CD4-positive, alpha-beta T cell treated with Interleukin-17A for 1 hour (primary cell): Measurements from ENCODE around the gene LZTS2.
"Not testable (repeated sequence)": the region's sequence is repeated elsewhere in the genome, so short reads cannot be mapped to it uniquely, and the experiment has no call there.

Source experiments
- DNase-seq: peaks from one replicate; pipeline ENCODE4 v3.0.0-alpha.2; 2020

LZTS2 gene

GRCh38 chr10:101034404-101034803 lies 34.8 kb downstream of the LZTS2 start:
- not testable (repeated sequence) for DNase-seq

DNA sequence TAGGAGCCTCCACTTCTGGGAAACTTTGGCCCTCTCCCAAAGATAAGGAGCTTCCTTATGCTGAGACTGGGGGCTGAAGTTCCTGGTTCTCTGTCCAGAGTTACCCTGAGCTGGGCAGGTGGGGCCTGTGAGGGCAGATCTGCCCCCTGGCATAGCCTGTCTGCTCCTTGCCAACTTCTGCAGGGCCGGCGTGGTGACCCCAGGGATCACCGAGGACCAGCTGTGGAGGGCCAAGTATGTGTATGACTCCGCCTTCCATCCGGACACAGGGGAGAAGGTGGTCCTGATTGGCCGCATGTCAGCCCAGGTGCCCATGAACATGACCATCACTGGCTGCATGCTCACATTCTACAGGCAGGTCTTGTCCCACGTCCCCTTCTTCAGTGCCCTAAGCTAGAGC lies 35.7 kb downstream of the LZTS2 start:
- DNase-seq, result no peak

- DNase-seq, result no peak
Observed at GRCh38 chr10:101035916-101036702, 36.5 kb downstream of the LZTS2 start.

- no peak for DNase-seq
Observed at GRCh38 chr10:101036726-101037125, 37.1 kb downstream of the LZTS2 start.

DNA sequence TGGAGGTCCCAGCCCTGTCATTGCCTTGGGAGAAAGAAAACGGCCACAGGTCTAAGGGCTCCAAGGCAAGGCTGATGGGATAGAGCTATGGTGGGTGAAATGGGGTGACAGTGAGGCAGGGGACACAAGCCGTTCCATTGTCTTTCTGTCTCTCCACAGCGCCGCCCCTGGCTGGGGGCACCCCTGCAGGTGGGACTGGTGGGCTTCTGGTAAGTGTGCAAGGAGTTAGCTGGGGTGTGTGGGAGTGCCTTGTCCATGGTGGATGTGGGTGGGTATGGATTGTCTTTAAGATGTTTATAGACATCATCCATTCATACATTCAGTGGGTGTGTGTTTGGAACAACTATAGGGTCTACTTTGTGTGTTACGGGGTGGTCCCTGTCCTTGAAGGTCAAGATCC lies 38.9 kb downstream of the LZTS2 start:
- no peak for DNase-seq

DNA sequence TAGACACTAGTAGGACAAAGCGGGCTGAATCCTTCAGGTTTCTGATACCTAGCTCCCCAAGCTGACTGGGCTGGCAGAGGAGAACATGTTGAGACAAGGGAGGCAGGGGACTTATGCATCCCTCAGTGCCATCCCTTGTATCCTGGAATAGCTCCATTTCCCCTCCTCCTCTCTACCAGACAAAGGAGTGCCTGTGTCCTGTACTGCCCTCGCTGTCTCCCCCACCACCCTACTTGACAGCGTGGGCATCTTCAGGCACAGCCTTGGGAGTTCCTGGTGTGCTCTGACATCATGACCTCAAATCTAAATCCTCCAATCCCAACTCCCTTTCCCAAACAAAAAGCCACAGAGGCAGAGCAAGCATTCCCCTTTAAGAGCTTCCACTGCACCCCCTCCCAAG lies 40.5 kb downstream of the LZTS2 start:
- no peak for DNase-seq

- no peak for DNase-seq
Observed at GRCh38 chr10:101040851-101041250, 41.2 kb downstream of the LZTS2 start.

- DNase-seq, result peak; percentile 88
Observed at GRCh38 chr10:101041252-101041761, 41.7 kb downstream of the LZTS2 start.

DNA sequence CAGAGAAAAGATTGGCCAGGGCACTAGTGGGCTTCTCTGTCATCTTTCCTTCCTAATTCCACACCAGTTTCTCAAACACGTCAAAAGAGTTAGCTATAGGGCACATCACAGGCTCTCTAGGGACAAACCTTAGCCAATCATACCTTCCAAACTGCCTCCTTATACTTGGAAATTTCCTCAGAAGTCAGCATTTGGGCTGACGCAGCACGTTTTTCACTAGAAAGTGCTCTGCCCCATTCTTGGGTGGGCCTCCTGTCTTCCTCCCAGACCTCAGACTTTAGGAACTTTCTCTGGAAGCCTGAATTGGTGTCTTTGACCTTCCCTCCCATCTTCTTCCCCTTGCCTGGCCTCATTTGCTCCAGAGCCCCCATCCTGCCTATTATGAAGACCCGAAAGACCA lies 42.5 kb downstream of the LZTS2 start:
- no peak for DNase-seq

GRCh38 chr10:101042667-101043362 lies 43.2 kb downstream of the LZTS2 start:
- peak; percentile 89 for DNase-seq

DNA sequence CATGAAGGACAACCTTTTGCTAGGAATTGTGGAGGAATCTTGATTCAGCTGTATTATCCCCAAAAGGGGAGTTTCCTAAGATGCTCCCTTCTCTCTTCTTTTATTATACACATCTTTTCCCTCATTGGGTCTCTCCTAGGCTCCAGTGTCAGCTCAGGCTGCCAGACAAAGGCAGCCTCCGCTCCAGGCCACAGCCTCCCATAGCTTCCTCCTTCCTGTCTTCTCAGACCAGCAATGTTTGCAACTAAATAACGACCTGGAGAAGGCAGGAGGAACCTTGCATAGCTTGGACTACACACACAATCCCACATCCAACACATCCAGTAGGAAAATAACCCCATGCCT lies 43.7 kb downstream of the LZTS2 start:
- DNase-seq, result no peak

GRCh38 chr10:101044117-101044516 lies 44.5 kb downstream of the LZTS2 start:
- DNase-seq, result no peak

GRCh38 chr10:101046332-101047238 lies 47.0 kb downstream of the LZTS2 start:
- DNase-seq, result no peak

DNA sequence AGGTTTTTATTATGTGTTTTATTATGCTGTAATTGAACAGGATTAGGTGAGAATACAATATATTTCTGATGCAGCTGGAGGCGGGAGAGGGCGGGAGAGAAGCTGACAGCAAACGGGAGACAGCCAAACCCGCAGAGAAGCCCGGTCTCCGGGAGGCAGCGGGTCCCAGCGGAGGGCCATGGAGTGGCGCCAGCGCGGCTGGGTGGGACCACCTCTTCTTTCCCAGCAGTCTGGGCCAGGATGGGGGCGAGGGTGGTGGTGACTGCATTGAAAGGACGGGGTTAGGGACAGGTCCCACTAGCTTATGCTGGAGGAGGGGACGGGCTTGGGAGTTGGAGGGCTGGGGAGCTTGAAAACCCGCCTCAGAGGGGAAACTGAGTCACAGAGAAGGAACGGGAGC lies 47.7 kb downstream of the LZTS2 start:
- no peak for DNase-seq

- no peak for DNase-seq
Observed at GRCh38 chr10:101047961-101048892, 48.6 kb downstream of the LZTS2 start.

GRCh38 chr10:101050208-101051069 lies 50.8 kb downstream of the LZTS2 start:
- DNase-seq, result peak; percentile 80

DNA sequence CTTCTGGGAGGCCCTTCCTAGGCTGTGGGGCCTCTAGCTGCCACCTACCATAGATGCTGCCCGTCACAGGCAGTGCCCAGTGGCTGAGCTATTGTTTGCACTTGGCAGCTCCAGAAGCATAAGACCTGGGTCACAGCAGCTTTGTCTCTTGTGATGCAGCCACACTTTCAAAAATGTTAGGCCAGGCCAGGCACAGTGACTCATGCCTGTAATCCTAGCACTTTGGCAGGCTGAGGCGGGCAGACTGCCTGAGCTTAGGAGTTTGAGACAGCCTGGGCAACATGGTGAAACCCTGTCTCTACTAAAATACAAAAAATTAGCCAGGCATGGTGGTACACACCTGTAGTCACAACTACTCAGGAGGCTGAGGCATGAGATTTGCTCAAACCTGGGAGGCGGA lies 52.7 kb downstream of the LZTS2 start:
- no peak for DNase-seq

- DNase-seq, result no peak
Observed at GRCh38 chr10:101053516-101053915, 53.9 kb downstream of the LZTS2 start.

DNA sequence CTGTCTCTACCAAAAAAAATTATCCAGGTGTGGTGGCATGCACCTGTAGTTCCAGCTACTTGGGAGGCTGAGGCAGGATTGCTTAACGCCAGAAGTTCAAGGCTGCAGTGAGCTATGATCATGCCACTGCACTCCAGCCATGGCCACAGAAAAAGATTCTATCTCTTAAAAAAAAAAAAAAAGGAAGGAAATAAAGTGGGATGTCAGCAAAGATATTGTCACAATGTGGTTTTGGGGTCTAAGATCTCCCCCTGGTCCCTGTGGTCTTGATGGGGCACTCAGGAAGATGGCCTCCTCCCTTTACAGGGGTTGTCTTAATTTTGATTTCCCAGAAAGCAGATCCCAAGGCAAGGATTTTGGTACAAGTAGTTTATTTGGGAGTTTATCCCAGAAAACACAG lies 54.7 kb downstream of the LZTS2 start:
- DNase-seq, result no peak

- no peak for DNase-seq
Observed at GRCh38 chr10:101054876-101055275, 55.3 kb downstream of the LZTS2 start.

- DNase-seq, result no peak
Observed at GRCh38 chr10:101055411-101055810, 55.8 kb downstream of the LZTS2 start.
